ENCODE data around the gene CTSL.

DNA sequence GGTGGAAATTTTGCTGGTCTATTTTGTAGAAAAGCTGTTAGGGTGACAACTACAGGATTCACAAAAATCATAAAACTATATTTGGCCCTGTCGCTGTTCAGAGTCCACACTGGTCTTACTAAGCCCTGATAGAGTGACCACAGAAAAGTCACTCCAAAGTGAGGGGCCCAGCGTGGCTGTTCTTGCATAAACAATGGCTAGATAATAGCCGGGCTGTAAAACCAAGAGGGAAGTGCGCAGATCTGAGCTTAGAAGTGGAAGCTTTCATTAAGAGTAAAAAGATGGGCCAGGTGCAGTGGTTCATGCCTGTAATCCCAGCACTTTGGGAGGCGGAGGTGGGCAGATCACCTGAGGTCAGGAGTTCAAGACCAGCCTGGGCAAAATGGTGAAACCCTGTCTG is 15.5 kb upstream of the CTSL start:
- TF ChIP-seq EZH2phosphoT487 (conservative IDR thresholded peaks at IDR 0.05; ENCODE audit: low read length): no peak
- TF ChIP-seq, protein P1, sequence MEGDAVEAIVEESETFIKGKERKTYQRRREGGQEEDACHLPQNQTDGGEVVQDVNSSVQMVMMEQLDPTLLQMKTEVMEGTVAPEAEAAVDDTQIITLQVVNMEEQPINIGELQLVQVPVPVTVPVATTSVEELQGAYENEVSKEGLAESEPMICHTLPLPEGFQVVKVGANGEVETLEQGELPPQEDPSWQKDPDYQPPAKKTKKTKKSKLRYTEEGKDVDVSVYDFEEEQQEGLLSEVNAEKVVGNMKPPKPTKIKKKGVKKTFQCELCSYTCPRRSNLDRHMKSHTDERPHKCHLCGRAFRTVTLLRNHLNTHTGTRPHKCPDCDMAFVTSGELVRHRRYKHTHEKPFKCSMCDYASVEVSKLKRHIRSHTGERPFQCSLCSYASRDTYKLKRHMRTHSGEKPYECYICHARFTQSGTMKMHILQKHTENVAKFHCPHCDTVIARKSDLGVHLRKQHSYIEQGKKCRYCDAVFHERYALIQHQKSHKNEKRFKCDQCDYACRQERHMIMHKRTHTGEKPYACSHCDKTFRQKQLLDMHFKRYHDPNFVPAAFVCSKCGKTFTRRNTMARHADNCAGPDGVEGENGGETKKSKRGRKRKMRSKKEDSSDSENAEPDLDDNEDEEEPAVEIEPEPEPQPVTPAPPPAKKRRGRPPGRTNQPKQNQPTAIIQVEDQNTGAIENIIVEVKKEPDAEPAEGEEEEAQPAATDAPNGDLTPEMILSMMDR (IDR thresholded peaks at IDR 0.05; ENCODE audit: insufficient read depth, low read length, poor library complexity, severe bottlenecking): no peak
